H9 (cell line): ENCODE measurements around the gene HS2ST1. TPM values are rescaled to one million over a fixed set of nuclear protein-coding genes. Genes with fewer than 3 reads are reported as not detected.

Source experiments
- DNase-seq: peaks from one replicate; pipeline ENCODE4 v3.0.0-alpha.2; 2017
- H2AFZ ChIP-seq: one replicate; pipeline ENCODE4 v1.6.1; 2013; ENCODE audit warnings: mild to moderate bottlenecking, low read length, control low read depth, moderate library complexity
- H2AK5ac ChIP-seq: 2 replicates; pipeline ENCODE4 v1.6.1; 2013; ENCODE audit warnings: low read length, control low read depth, mixed read lengths; ENCODE audit not compliant: insufficient read length
- H2BK120ac ChIP-seq: one replicate; pipeline ENCODE4 v1.6.1; 2013; ENCODE audit warnings: low read depth, mild to moderate bottlenecking, low read length, control low read depth, inconsistent platforms; ENCODE audit not compliant: poor library complexity, severe bottlenecking
- H2BK12ac ChIP-seq: 2 replicates; pipeline ENCODE4 v1.6.1; 2013; ENCODE audit warnings: low read length, control low read depth, mixed read lengths, low read depth; ENCODE audit not compliant: insufficient read length
- H2BK15ac ChIP-seq: 2 replicates; pipeline ENCODE4 v1.6.1; 2013; ENCODE audit warnings: low read depth, low read length, control low read depth
- H2BK20ac ChIP-seq: one replicate; pipeline ENCODE4 v1.6.1; 2013; ENCODE audit warnings: low read depth, mild to moderate bottlenecking, low read length, control low read depth, inconsistent platforms; ENCODE audit not compliant: poor library complexity, severe bottlenecking
- H2BK5ac ChIP-seq: 2 replicates; pipeline ENCODE4 v1.6.1; 2013; ENCODE audit warnings: low read length, control low read depth, mixed read lengths; ENCODE audit not compliant: insufficient read length
- H3K14ac ChIP-seq: 2 replicates; pipeline ENCODE4 v1.6.1; 2013; ENCODE audit warnings: low read length, control low read depth; ENCODE audit not compliant: insufficient read depth
- H3K18ac ChIP-seq: 2 replicates; pipeline ENCODE4 v1.6.1; 2013; ENCODE audit warnings: low read depth, mild to moderate bottlenecking, mixed read lengths, low read length, control low read depth; ENCODE audit not compliant: insufficient read length
- H3K23ac ChIP-seq: 2 replicates; pipeline ENCODE4 v1.6.1; 2013; ENCODE audit warnings: low read length, control low read depth, mixed read lengths, low read depth; ENCODE audit not compliant: insufficient read length
- H3K23me2 ChIP-seq: 2 replicates; pipeline ENCODE4 v1.6.1; 2013; ENCODE audit warnings: low read depth, mild to moderate bottlenecking, mixed read lengths, low read length, control low read depth; ENCODE audit not compliant: insufficient read length, poor library complexity, severe bottlenecking
- H3K27ac ChIP-seq: 2 replicates; pipeline ENCODE4 v1.5.1; 2013; ENCODE audit warnings: low read length, control low read depth, mixed read lengths, low read depth; ENCODE audit not compliant: insufficient read length
- H3K27me3 ChIP-seq: 2 replicates; pipeline ENCODE4 v1.6.1; 2013; ENCODE audit warnings: low read length, control low read depth, inconsistent platforms; ENCODE audit not compliant: insufficient read depth
- H3K4ac ChIP-seq: 2 replicates; pipeline ENCODE4 v1.6.1; 2013; ENCODE audit warnings: low read depth, mild to moderate bottlenecking, control low read depth, inconsistent platforms, low read length, moderate library complexity
- H3K4me1 ChIP-seq: 2 replicates; pipeline ENCODE4 v1.6.1; 2013; ENCODE audit warnings: low read length, control low read depth, inconsistent platforms; ENCODE audit not compliant: insufficient read depth
- H3K4me2 ChIP-seq: 2 replicates; pipeline ENCODE4 v1.6.1; 2013; ENCODE audit warnings: low read length, control low read depth, mixed read lengths; ENCODE audit not compliant: insufficient read length, insufficient read depth
- H3K56ac ChIP-seq: 2 replicates; pipeline ENCODE4 v1.6.1; 2013; ENCODE audit warnings: low read depth, mild to moderate bottlenecking, mixed read lengths, low read length, control low read depth; ENCODE audit not compliant: insufficient read length
- H3K79me1 ChIP-seq: 2 replicates; pipeline ENCODE4 v1.6.1; 2013; ENCODE audit warnings: low read depth, mild to moderate bottlenecking, moderate library complexity, low read length, control low read depth, inconsistent platforms; ENCODE audit not compliant: insufficient read depth, poor library complexity, severe bottlenecking
- H3K79me2 ChIP-seq: 2 replicates; pipeline ENCODE4 v1.6.1; 2013; ENCODE audit warnings: low read length, control low read depth, inconsistent platforms; ENCODE audit not compliant: insufficient read depth
- H3K9ac ChIP-seq: 2 replicates; pipeline ENCODE4 v1.6.1; 2013; ENCODE audit warnings: low read length, control low read depth, mixed read lengths; ENCODE audit not compliant: insufficient read length; ENCODE audit errors: extremely low read depth
- H3K9me3 ChIP-seq: one replicate; pipeline ENCODE4 v1.6.1; 2013; ENCODE audit warnings: low read depth, low read length, inconsistent platforms; ENCODE audit not compliant: control insufficient read depth
- H3T11ph ChIP-seq: one replicate; pipeline ENCODE4 v1.6.1; 2013; ENCODE audit warnings: mild to moderate bottlenecking, low read length, control low read depth, inconsistent platforms
- H4K20me1 ChIP-seq: one replicate; pipeline ENCODE4 v1.6.1; 2013; ENCODE audit not compliant: control insufficient read depth, insufficient read length, insufficient read depth
- H4K5ac ChIP-seq: 2 replicates; pipeline ENCODE4 v1.6.1; 2013; ENCODE audit warnings: low read depth, mild to moderate bottlenecking, mixed read lengths, low read length, control low read depth; ENCODE audit not compliant: insufficient read length
- H4K8ac ChIP-seq: replicated peaks from 2 replicates; pipeline ENCODE4 v1.6.1; 2013; ENCODE audit warnings: low read length, control low read depth, mixed read lengths, low read depth; ENCODE audit not compliant: insufficient read length
- H4K91ac ChIP-seq: 2 replicates; pipeline ENCODE4 v1.6.1; 2013; ENCODE audit warnings: low read depth, mild to moderate bottlenecking, moderate library complexity, mixed read lengths, low read length, control low read depth; ENCODE audit not compliant: insufficient read length
- H3K27ac Mint-ChIP-seq, 3 experiments: 2 replicates in 2 of 3; 3 replicates in 1 of 3; pipeline ENCODE4 v1.8.0; 2020 to 2021; ENCODE audit warnings: mixed read lengths in 3 of 3, mild to moderate bottlenecking in 1 of 3, moderate library complexity in 1 of 3
- H3K27me3 Mint-ChIP-seq: 2 replicates; pipeline ENCODE4 v1.8.0; 2021; ENCODE audit warnings: low read depth, mild to moderate bottlenecking, moderate library complexity, mixed read lengths
- H3K36me3 Mint-ChIP-seq, 3 experiments: 2 replicates in 2 of 3; 3 replicates in 1 of 3; pipeline ENCODE4 v1.8.0; 2020 to 2021; ENCODE audit warnings: low read depth in 3 of 3, mixed read lengths in 3 of 3; ENCODE audit not compliant: insufficient read depth in 1 of 3
- H3K4me1 Mint-ChIP-seq, 2 experiments: 2 replicates each; pipeline ENCODE4 v1.8.0; 2020; ENCODE audit warnings: mixed read lengths in 2 of 2
- H3K4me3 Mint-ChIP-seq, 2 experiments: 2 replicates in 1 of 2; 3 replicates in 1 of 2; pipeline ENCODE4 v1.8.0; 2020 to 2021; ENCODE audit warnings: mild to moderate bottlenecking in 2 of 2, mixed read lengths in 2 of 2, moderate library complexity in 1 of 2
- H3K9me3 Mint-ChIP-seq, 2 experiments: 2 replicates in 1 of 2; 3 replicates in 1 of 2; pipeline ENCODE4 v1.8.0; 2020; ENCODE audit warnings: mild to moderate bottlenecking in 2 of 2, mixed read lengths in 2 of 2, moderate library complexity in 1 of 2
- WGBS: extraction: QIAGEN DNeasy Blood & Tissue Kit; methylation state at CpG from one replicate; pipeline ENCODE4 v1.1.7; 2013; ENCODE audit warnings: missing lambda C conversion rate, low lambda C conversion rate, mixed read lengths; ENCODE audit not compliant: insufficient read length; ENCODE audit errors: extremely low coverage; 5-methylcytosine and 5-hydroxymethylcytosine counted together
- total RNA-seq: library from RNA; stranded (reverse); gene quantifications from 2 replicates; pipeline ENCODE4 v1.2.1, GENCODE V29; 2021
- TF ChIP-seq, protein P1 (sequence below): fragments of 200-600 bp; sonication (generic); conservative IDR thresholded peaks from 3 replicates; pipeline ENCODE4 v1.8.0; 2021; ENCODE audit warnings: antibody characterized with exemption, mild to moderate bottlenecking

HS2ST1 gene
- total RNA-seq, 1 experiment from 2014 or later, result 20.1 TPM

DNA sequence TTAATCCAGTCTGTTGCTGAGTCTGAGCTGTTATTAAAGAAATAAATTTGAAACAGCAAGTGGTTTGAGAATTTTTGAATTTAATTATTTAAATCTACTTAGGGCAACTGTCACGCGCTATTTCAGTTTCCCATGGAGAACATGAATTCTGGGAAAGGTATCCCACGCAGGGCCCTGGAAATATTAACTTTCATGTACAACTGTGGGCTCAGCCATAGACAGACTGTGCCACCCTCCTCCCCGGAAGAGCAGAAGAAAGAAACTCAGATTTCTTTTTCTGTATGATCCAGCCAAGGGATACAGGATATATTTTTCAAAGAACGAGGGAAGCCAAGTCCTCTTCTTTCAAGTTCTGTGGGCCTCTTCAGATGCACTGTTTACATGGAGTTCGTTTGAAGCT, 241.7 kb downstream of the HS2ST1 start:
- no peak overlapping the region for H3K4me3 Mint-ChIP-seq
- Histone ChIP-seq H2BK15ac (no peak overlapping the region), H2BK12ac (no peak overlapping the region), H3K9ac (no peak overlapping the region), H3K4ac (no peak overlapping the region), H3K14ac (no peak overlapping the region), H3K4me1 (no peaks in the 10 kb centered on the region), H2BK20ac (no peak overlapping the region), H4K5ac (no peak overlapping the region), H3K18ac (no peak overlapping the region), H3K4me2 (no peak overlapping the region), H3K9me3 (no peaks in the 10 kb centered on the region), H4K8ac (no peak overlapping the region), H3K79me1 (no peaks in the 10 kb centered on the region), H2BK120ac (no peak overlapping the region), H3K23me2 (no peaks in the 10 kb centered on the region), H3T11ph (no peak overlapping the region), H4K20me1 (no peaks in the 10 kb centered on the region), H2BK5ac (no peak overlapping the region), H3K23ac (no peak overlapping the region), H2AFZ (no peak overlapping the region), H3K79me2 (no peaks in the 10 kb centered on the region), H2AK5ac (no peak overlapping the region), H3K56ac (no peak overlapping the region), H3K27ac (no peak overlapping the region), H3K27me3 (no peaks in the 10 kb centered on the region), H4K91ac (no peak overlapping the region)
- peaks cover 18% of the 10 kb centered on the region for H3K27me3 Mint-ChIP-seq
- H3K4me1 Mint-ChIP-seq, result peaks cover 16 to 30% of the 10 kb centered on the region in 2 experiments
- no peak for DNase-seq
- no CpG with 5 or more reads among the region's 6 CpGs for WGBS
- no peak overlapping the region; a peak in 1 of 7 replicates for H3K27ac Mint-ChIP-seq
- no peaks in the 10 kb centered on the region for H3K9me3 Mint-ChIP-seq
- no peaks in the 10 kb centered on the region; a peak in 1 of 7 replicates for H3K36me3 Mint-ChIP-seq
- TF ChIP-seq, protein P1, sequence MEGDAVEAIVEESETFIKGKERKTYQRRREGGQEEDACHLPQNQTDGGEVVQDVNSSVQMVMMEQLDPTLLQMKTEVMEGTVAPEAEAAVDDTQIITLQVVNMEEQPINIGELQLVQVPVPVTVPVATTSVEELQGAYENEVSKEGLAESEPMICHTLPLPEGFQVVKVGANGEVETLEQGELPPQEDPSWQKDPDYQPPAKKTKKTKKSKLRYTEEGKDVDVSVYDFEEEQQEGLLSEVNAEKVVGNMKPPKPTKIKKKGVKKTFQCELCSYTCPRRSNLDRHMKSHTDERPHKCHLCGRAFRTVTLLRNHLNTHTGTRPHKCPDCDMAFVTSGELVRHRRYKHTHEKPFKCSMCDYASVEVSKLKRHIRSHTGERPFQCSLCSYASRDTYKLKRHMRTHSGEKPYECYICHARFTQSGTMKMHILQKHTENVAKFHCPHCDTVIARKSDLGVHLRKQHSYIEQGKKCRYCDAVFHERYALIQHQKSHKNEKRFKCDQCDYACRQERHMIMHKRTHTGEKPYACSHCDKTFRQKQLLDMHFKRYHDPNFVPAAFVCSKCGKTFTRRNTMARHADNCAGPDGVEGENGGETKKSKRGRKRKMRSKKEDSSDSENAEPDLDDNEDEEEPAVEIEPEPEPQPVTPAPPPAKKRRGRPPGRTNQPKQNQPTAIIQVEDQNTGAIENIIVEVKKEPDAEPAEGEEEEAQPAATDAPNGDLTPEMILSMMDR, result no peak
